IMR-90 (cell line): ENCODE measurements around the gene URB2. TPM values are rescaled to one million over a fixed set of nuclear protein-coding genes. Genes with fewer than 3 reads are reported as not detected.

ENCODE experiments used
- ATAC-seq: fragments of 200-7000 bp; cut with Tn5 transposase; 2 replicates; pipeline ENCODE4 v1.9.1; 2020; ENCODE audit warnings: low read depth, mild to moderate bottlenecking, moderate library complexity
- BruUV-seq: library from RNA; stranded (reverse); fragments of 400-500 nt; replicated peaks from 2 replicates; lab custom pipeline; 2021; lab: Mats Ljungman, UMichigan
- CTCF ChIA-PET: fragments of 300-600 bp; formaldehyde crosslinking; extraction: SDS; loops from one replicate; lab custom pipeline; 2021; ENCODE audit warnings: antibody characterized with exemption; lab: Yijun Ruan, JAX
- POLR2A ChIA-PET: fragments of 300-600 bp; sonication (Branson Sonifier 250); formaldehyde crosslinking; loops from one replicate; lab custom pipeline; 2022; ENCODE audit warnings: antibody characterized with exemption; ENCODE audit not compliant: unreplicated experiment; lab: Charles Lee
- DNase-seq: peaks from one replicate; pipeline ENCODE4 v3.0.0; 2013
- H2AFZ ChIP-seq: replicated peaks from 2 replicates; pipeline ENCODE3; 2013; ENCODE audit warnings: low read length, mild to moderate bottlenecking; ENCODE audit not compliant: poor library complexity
- H2AK5ac ChIP-seq: 2 replicates; pipeline ENCODE4 v1.6.1; 2013; ENCODE audit warnings: low read depth, low read length, inconsistent platforms
- H2AK9ac ChIP-seq: replicated peaks from 2 replicates; pipeline ENCODE3; 2013; ENCODE audit warnings: mild to moderate bottlenecking, low read depth, low read length, moderate library complexity; ENCODE audit not compliant: poor library complexity
- H2BK120ac ChIP-seq: 2 replicates; pipeline ENCODE4 v1.6.1; 2013; ENCODE audit warnings: low read depth, low read length, inconsistent platforms
- H2BK15ac ChIP-seq: 3 replicates; pipeline ENCODE4 v1.6.1; 2013; ENCODE audit warnings: low read depth, low read length, inconsistent platforms
- H2BK20ac ChIP-seq: 2 replicates; pipeline ENCODE4 v1.6.1; 2013; ENCODE audit warnings: low read depth, mild to moderate bottlenecking, inconsistent platforms, low read length, moderate library complexity
- H2BK5ac ChIP-seq: 2 replicates; pipeline ENCODE4 v1.6.1; 2013; ENCODE audit warnings: mild to moderate bottlenecking, low read depth, low read length, inconsistent platforms; ENCODE audit not compliant: poor library complexity, severe bottlenecking
- H3K14ac ChIP-seq: replicated peaks from 2 replicates; pipeline ENCODE4 v1.6.1; 2013; ENCODE audit warnings: low read depth, low read length, inconsistent platforms
- H3K18ac ChIP-seq: 2 replicates; pipeline ENCODE4 v1.6.1; 2013; ENCODE audit warnings: low read depth, low read length, control low read depth
- H3K23ac ChIP-seq: 2 replicates; pipeline ENCODE4 v1.6.1; 2013; ENCODE audit warnings: low read depth, low read length, inconsistent platforms
- H3K27ac ChIP-seq: 2 replicates; pipeline ENCODE4 v1.5.1; 2013; ENCODE audit warnings: mild to moderate bottlenecking, control low read depth, low read length; ENCODE audit not compliant: insufficient read depth
- H3K27me3 ChIP-seq: 2 replicates; pipeline ENCODE4 v1.6.1; 2013; ENCODE audit warnings: low read length; ENCODE audit not compliant: control insufficient read depth, insufficient read depth
- H3K36me3 ChIP-seq: 2 replicates; pipeline ENCODE4 v1.6.1; 2013; ENCODE audit warnings: low read length, mixed read lengths; ENCODE audit not compliant: control insufficient read depth, insufficient read depth
- H3K4ac ChIP-seq: 2 replicates; pipeline ENCODE4 v1.6.1; 2013; ENCODE audit warnings: low read depth, low read length, inconsistent platforms
- H3K4me1 ChIP-seq: 2 replicates; pipeline ENCODE4 v1.6.1; 2013; ENCODE audit warnings: low read length, mixed read lengths; ENCODE audit not compliant: control insufficient read depth, insufficient read depth
- H3K4me2 ChIP-seq: 2 replicates; pipeline ENCODE4 v1.6.1; 2013; ENCODE audit warnings: low read depth, mild to moderate bottlenecking, control low read depth, low read length, moderate library complexity
- H3K4me3 ChIP-seq: 2 replicates; pipeline ENCODE4 v1.5.1; 2013; ENCODE audit warnings: low read depth, mild to moderate bottlenecking, control low read depth, low read length, moderate library complexity; ENCODE audit not compliant: insufficient read depth
- H3K56ac ChIP-seq: 2 replicates; pipeline ENCODE4 v1.6.1; 2013; ENCODE audit warnings: low read length, inconsistent platforms; ENCODE audit not compliant: insufficient read depth; ENCODE audit errors: extremely low read depth
- H3K79me1 ChIP-seq, 2 experiments: 2 replicates each; pipeline ENCODE4 v1.6.1; 2013; ENCODE audit warnings: low read length in 2 of 2, inconsistent platforms in 1 of 2, low read depth in 1 of 2
- H3K9ac ChIP-seq: 2 replicates; pipeline ENCODE4 v1.6.1; 2013; ENCODE audit warnings: low read depth, low read length, control low read depth
- H3K9me1 ChIP-seq: 2 replicates; pipeline ENCODE4 v1.6.1; 2013; ENCODE audit warnings: low read length, inconsistent platforms; ENCODE audit not compliant: insufficient read depth
- H3K9me3 ChIP-seq: 2 replicates; pipeline ENCODE4 v1.6.1; 2013; ENCODE audit warnings: low read length; ENCODE audit not compliant: control insufficient read depth, insufficient read depth
- H4K20me1 ChIP-seq: 2 replicates; pipeline ENCODE4 v1.6.1; 2013; ENCODE audit warnings: low read length, inconsistent platforms; ENCODE audit not compliant: insufficient read depth
- H4K5ac ChIP-seq: 2 replicates; pipeline ENCODE4 v1.6.1; 2013; ENCODE audit warnings: mild to moderate bottlenecking, low read depth, low read length, control low read depth
- H4K8ac ChIP-seq, 2 experiments: 2 replicates each; pipeline ENCODE4 v1.6.1; 2013; ENCODE audit warnings: low read depth in 2 of 2, low read length in 2 of 2, control low read depth in 1 of 2, inconsistent platforms in 1 of 2
- H4K91ac ChIP-seq: 2 replicates; pipeline ENCODE4 v1.6.1; 2013; ENCODE audit warnings: low read depth, low read length, inconsistent platforms; ENCODE audit not compliant: insufficient read depth
- BHLHE40 ChIP-seq: fragments of 150-350 bp; IDR thresholded peaks from 2 replicates; pipeline ENCODE4 v1.6.1; 2016; ENCODE audit warnings: mild to moderate bottlenecking, low read depth, low read length
- CEBPB ChIP-seq: IDR thresholded peaks from 2 replicates; pipeline ENCODE4 v1.6.1; 2012; ENCODE audit warnings: low read depth, low read length, improper control_type of control experiment
- CHD1 ChIP-seq: IDR thresholded peaks from 2 replicates; pipeline ENCODE4 v1.6.1; 2012; ENCODE audit warnings: low read depth, low read length, improper control_type of control experiment
- CTCF ChIP-seq: conservative IDR thresholded peaks from 2 replicates; pipeline ENCODE4 v1.5.1; 2012; ENCODE audit warnings: mild to moderate bottlenecking, low read depth, low read length, improper control_type of control experiment
- FOS ChIP-seq: fragments of 150-350 bp; IDR thresholded peaks from 2 replicates; pipeline ENCODE4 v1.6.1; 2016; ENCODE audit warnings: low read depth, low read length
- MAFK ChIP-seq: IDR thresholded peaks from 2 replicates; pipeline ENCODE4 v1.6.1; 2012; ENCODE audit warnings: low read depth, low read length, improper control_type of control experiment
- MAZ ChIP-seq: IDR thresholded peaks from 2 replicates; pipeline ENCODE4 v1.6.1; 2012; ENCODE audit warnings: low read depth, mild to moderate bottlenecking, low read length, improper control_type of control experiment, moderate library complexity, borderline replicate concordance
- MXI1 ChIP-seq: IDR thresholded peaks from 2 replicates; pipeline ENCODE4 v1.6.1; 2012; ENCODE audit warnings: low read depth, mild to moderate bottlenecking, low read length, moderate library complexity, borderline replicate concordance
- NFE2L2 ChIP-seq: fragments of 150-350 bp; IDR thresholded peaks from 2 replicates; pipeline ENCODE4 v1.6.1; 2016; ENCODE audit warnings: low read depth, mild to moderate bottlenecking, low read length
- POLR2A ChIP-seq: IDR thresholded peaks from 2 replicates; pipeline ENCODE4 v1.6.1; 2012; ENCODE audit warnings: mild to moderate bottlenecking, low read depth, low read length
- RAD21 ChIP-seq: IDR thresholded peaks from 2 replicates; pipeline ENCODE4 v1.6.1; 2012; ENCODE audit warnings: low read length, improper control_type of control experiment
- RCOR1 ChIP-seq: IDR thresholded peaks from 2 replicates; pipeline ENCODE4 v1.6.1; 2012; ENCODE audit warnings: mild to moderate bottlenecking, low read length, improper control_type of control experiment; ENCODE audit not compliant: insufficient replicate concordance
- RFX5 ChIP-seq: IDR thresholded peaks from 2 replicates; pipeline ENCODE4 v1.8.0; 2012; ENCODE audit warnings: low read depth, mild to moderate bottlenecking, low read length, moderate library complexity
- SMC3 ChIP-seq: fragments of 150-350 bp; IDR thresholded peaks from 2 replicates; pipeline ENCODE4 v1.6.1; 2016; ENCODE audit warnings: low read depth, mild to moderate bottlenecking, antibody characterized with exemption, low read length, moderate library complexity
- WGBS, 2 experiments: methylation state at CpG; one replicate each; pipeline versions ENCODE4 v1.1.5 to v1.1.7; 2013; ENCODE audit warnings: missing lambda C conversion rate in 2 of 2; ENCODE audit not compliant: insufficient read length in 1 of 2; ENCODE audit errors: extremely low coverage in 2 of 2; 5-methylcytosine and 5-hydroxymethylcytosine counted together
- dilution Hi-C: fragments of 300-500 bp; cut with HindIII; formaldehyde crosslinking; loops from one replicate; pipeline ENCODE4 v1.14.3; 2018; ENCODE audit warnings: low sequenced_read_pairs; ENCODE audit not compliant: unreplicated experiment
- in situ Hi-C: fragments of 300-500 bp; cut with MboI; formaldehyde crosslinking; loops from 3 replicates; pipeline ENCODE4 v1.14.3; 2019; ENCODE audit warnings: low sequenced_read_pairs, inconsistent platforms, mixed read lengths
- intact Hi-C: fragments of 100-400 bp; cut with micrococcal nuclease; formaldehyde crosslinking; loops from 2 replicates; pipeline ENCODE4 v1.10.0; 2022
- polyA plus RNA-seq, 3 experiments: library from polyadenylated mRNA; depleted of rRNA; stranded (reverse); fragments of >200 nt; gene quantifications; 2 replicates each; pipeline ENCODE4 v1.2.3, GENCODE V29; 2012; ENCODE audit warnings: low replicate concordance in 1 of 3
- total RNA-seq: library from RNA; depleted of rRNA; stranded (reverse); fragments of >200 nt; gene quantifications from 2 replicates; pipeline ENCODE4 v1.2.3, GENCODE V29; 2012
- TF ChIP-seq, protein P1 (sequence below): fragments of 150-350 bp; IDR thresholded peaks from 2 replicates; pipeline ENCODE4 v1.6.1; 2016; ENCODE audit warnings: low read depth, mild to moderate bottlenecking, low read length, moderate library complexity, borderline replicate concordance
- TF ChIP-seq, protein P2 (sequence below): fragments of 150-350 bp; IDR thresholded peaks from 2 replicates; pipeline ENCODE4 v1.6.1; 2017; ENCODE audit warnings: mild to moderate bottlenecking, antibody characterized with exemption, low read length, low read depth

Gene URB2
- total and polyA plus RNA-seq, 2 of the 4 experiments (the other 2 are of a cell fraction) = 5.9 to 15.4 TPM

- ATAC-seq (no peak), DNase-seq (no peak)
- Histone ChIP-seq H4K91ac (no peak overlapping the region), H3K9me1 (no peaks in the 10 kb centered on the region), H2BK120ac (no peak overlapping the region), H3K4ac (no peak overlapping the region), H4K20me1 (no peaks in the 10 kb centered on the region), H2AFZ (no peak overlapping the region), H3K4me2 (no peak overlapping the region), H4K5ac (no peak overlapping the region), H3K23ac (no peak overlapping the region), H3K14ac (no peak overlapping the region), H3K9ac (no peak overlapping the region), H2BK20ac (no peak overlapping the region), H3K9me3 (no peaks in the 10 kb centered on the region), H3K4me1 (peaks cover 10% of the 10 kb centered on the region; the same call in 1 of the 2 replicates), H3K27me3 (no peaks in the 10 kb centered on the region), H3K18ac (no peak overlapping the region), H4K8ac (no peak overlapping the region), H3K56ac (no peak overlapping the region), H3K36me3 (no peaks in the 10 kb centered on the region), H2BK5ac (no peak overlapping the region), H2AK9ac (no peak overlapping the region), H2AK5ac (no peak overlapping the region), H2BK15ac (no peak overlapping the region), H3K27ac (no peak overlapping the region), H3K4me3 (no peak overlapping the region), H3K79me1 (no peaks in the 10 kb centered on the region)
- POLR2A ChIA-PET = no interaction called here
- CTCF ChIA-PET = no interaction called here
- TF ChIP-seq FOS (no peak), MAZ (no peak), MAFK (no peak), NFE2L2 (no peak), POLR2A (no peak), MXI1 (no peak), RFX5 (no peak), SMC3 (no peak), RAD21 (no peak), CTCF (no peak), CHD1 (no peak), BHLHE40 (no peak), RCOR1 (no peak), CEBPB (no peak)
- TF ChIP-seq, protein P1, sequence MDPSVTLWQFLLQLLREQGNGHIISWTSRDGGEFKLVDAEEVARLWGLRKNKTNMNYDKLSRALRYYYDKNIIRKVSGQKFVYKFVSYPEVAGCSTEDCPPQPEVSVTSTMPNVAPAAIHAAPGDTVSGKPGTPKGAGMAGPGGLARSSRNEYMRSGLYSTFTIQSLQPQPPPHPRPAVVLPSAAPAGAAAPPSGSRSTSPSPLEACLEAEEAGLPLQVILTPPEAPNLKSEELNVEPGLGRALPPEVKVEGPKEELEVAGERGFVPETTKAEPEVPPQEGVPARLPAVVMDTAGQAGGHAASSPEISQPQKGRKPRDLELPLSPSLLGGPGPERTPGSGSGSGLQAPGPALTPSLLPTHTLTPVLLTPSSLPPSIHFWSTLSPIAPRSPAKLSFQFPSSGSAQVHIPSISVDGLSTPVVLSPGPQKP = no peak
- TF ChIP-seq, protein P2, sequence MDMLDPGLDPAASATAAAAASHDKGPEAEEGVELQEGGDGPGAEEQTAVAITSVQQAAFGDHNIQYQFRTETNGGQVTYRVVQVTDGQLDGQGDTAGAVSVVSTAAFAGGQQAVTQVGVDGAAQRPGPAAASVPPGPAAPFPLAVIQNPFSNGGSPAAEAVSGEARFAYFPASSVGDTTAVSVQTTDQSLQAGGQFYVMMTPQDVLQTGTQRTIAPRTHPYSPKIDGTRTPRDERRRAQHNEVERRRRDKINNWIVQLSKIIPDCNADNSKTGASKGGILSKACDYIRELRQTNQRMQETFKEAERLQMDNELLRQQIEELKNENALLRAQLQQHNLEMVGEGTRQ = no peak
- BruUV-seq = no TSS peak
- dilution Hi-C loops = no loop called here
- no CpG with 5 or more reads among the region's 5 CpGs for WGBS, 2 experiments
- intact Hi-C loops = no loop called here
- in situ Hi-C loops = no loop called here
Observed at GRCh38 chr1:229696385-229696784, 70.3 kb downstream of the URB2 start.
